Cardiac fibroblast (primary cell): ENCODE measurements around the gene CACNA2D3.

Source experiments
- DNase-seq, 2 donors: peaks; one replicate each; pipeline versions ENCODE4 v3.0.0 to v3.0.0-alpha.2; 2010; ENCODE audit warnings: low read depth in 2 of 2
- H3K4me3 ChIP-seq, 2 donors: replicated peaks in 1 of 2; 1 replicate in 1 of 2; 2 replicates in 1 of 2; pipeline ENCODE4 v1.5.1; 2011; ENCODE audit warnings: low read depth in 2 of 2, low read length in 2 of 2, mild to moderate bottlenecking in 2 of 2, moderate library complexity in 1 of 2
- CTCF ChIP-seq: IDR thresholded peaks from one replicate; pipeline ENCODE4 v1.5.1; 2011; ENCODE audit warnings: low read depth, mild to moderate bottlenecking, low read length, inconsistent platforms

CACNA2D3 gene

GRCh38 chr3:54426381-54426780 is 304.0 kb downstream of the CACNA2D3 start:
- DNase-seq, result no peak
- TF ChIP-seq CTCF, result no peak
- no peak overlapping the region for H3K4me3 ChIP-seq

GRCh38 chr3:54427501-54427900 is 305.1 kb downstream of the CACNA2D3 start:
- TF ChIP-seq CTCF, result no peak
- H3K4me3 ChIP-seq, result no peak overlapping the region
- no peak for DNase-seq

- TF ChIP-seq CTCF, result peak; percentile 78
- DNase-seq, result peak; percentile 81 to 82
- no peak overlapping the region for H3K4me3 ChIP-seq
Observed at GRCh38 chr3:54427941-54428871, 305.9 kb downstream of the CACNA2D3 start.

- TF ChIP-seq CTCF, result no peak
Observed at GRCh38 chr3:54432975-54433374, 310.6 kb downstream of the CACNA2D3 start.

GRCh38 chr3:54433846-54434245 is 311.5 kb downstream of the CACNA2D3 start:
- H3K4me3 ChIP-seq, result no peak overlapping the region
- DNase-seq, result no peak
- TF ChIP-seq CTCF, result no peak

More at GRCh38 chr3:54432975-54433374, 310.6 kb downstream of the CACNA2D3 start:
- no peak for DNase-seq
- no peak overlapping the region for H3K4me3 ChIP-seq

- H3K4me3 ChIP-seq, result no peak overlapping the region
- no peak for TF ChIP-seq CTCF
- no peak for DNase-seq
Observed at GRCh38 chr3:54434756-54435155, 312.4 kb downstream of the CACNA2D3 start.
